KMS-11 (cell line): ENCODE results near the gene KMT2C.

ENCODE experiments used
- H2AFZ ChIP-seq: fragments of 200-600 bp; sonication (generic); 2 replicates; pipeline ENCODE4 v1.6.1; 2016; ENCODE audit warnings: antibody characterized with exemption, mixed run types, low read depth
- H3K27ac ChIP-seq: fragments of 200-600 bp; sonication (generic); 2 replicates; pipeline ENCODE4 v1.6.1; 2016; ENCODE audit warnings: mild to moderate bottlenecking, mixed run types
- H3K27me3 ChIP-seq: fragments of 200-600 bp; sonication (generic); 2 replicates; pipeline ENCODE4 v1.6.1; 2017; ENCODE audit warnings: mild to moderate bottlenecking, low read depth, mixed run types, moderate library complexity; ENCODE audit not compliant: insufficient read depth
- H3K36me3 ChIP-seq: fragments of 200-600 bp; sonication (generic); 2 replicates; pipeline ENCODE4 v1.6.1; 2017; ENCODE audit warnings: mild to moderate bottlenecking, mixed run types; ENCODE audit not compliant: insufficient read depth
- H3K4me1 ChIP-seq: fragments of 200-600 bp; sonication (generic); 2 replicates; pipeline ENCODE4 v1.6.1; 2016; ENCODE audit warnings: mild to moderate bottlenecking, low read depth, mixed run types; ENCODE audit not compliant: poor library complexity, severe bottlenecking
- H3K4me2 ChIP-seq: fragments of 200-600 bp; sonication (generic); 2 replicates; pipeline ENCODE4 v1.7.0; 2016; ENCODE audit warnings: mild to moderate bottlenecking, mixed run types
- H3K4me3 ChIP-seq: fragments of 200-600 bp; sonication (generic); IDR thresholded peaks from 2 replicates; pipeline ENCODE4 v1.6.1; 2017; ENCODE audit warnings: low read depth, low read length, mixed read lengths; ENCODE audit not compliant: insufficient read depth
- H3K79me2 ChIP-seq: fragments of 200-600 bp; sonication (generic); 2 replicates; pipeline ENCODE4 v1.6.1; 2016; ENCODE audit warnings: low read depth, mixed run types; ENCODE audit not compliant: insufficient read depth
- H3K9ac ChIP-seq: fragments of 200-600 bp; sonication (generic); 2 replicates; pipeline ENCODE4 v1.6.1; 2016; ENCODE audit warnings: mild to moderate bottlenecking, mixed run types
- H4K20me1 ChIP-seq: fragments of 200-600 bp; sonication (generic); 2 replicates; pipeline ENCODE4 v1.6.1; 2016; ENCODE audit warnings: mild to moderate bottlenecking, mixed run types; ENCODE audit not compliant: insufficient read depth
- TF ChIP-seq, protein P1 (sequence below): fragments of 200-600 bp; sonication (generic); conservative IDR thresholded peaks from 2 replicates; pipeline ENCODE4 v1.6.1; 2017; ENCODE audit warnings: low read depth, mild to moderate bottlenecking, antibody characterized with exemption, low read length, moderate library complexity, mixed read lengths

Gene KMT2C

DNA sequence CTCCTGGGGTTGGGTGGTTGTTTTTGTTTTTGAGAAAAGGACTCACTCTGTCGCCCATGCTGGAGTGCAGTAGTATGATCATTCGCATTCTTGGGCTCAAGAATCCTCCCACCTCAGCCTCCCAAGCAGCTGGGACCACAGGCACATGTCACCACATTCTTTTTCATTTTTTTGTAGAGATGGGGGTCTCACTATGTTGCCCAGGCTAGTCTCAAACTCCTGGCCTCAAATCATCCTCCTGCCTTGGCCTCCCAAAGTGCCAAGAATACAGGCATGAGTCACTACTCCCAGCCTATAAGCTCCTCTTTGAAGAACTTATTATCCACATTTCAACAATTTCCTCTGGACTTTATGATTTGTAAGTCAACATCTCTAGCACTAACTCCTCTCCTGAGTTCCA, 102.7 kb downstream of the KMT2C start:
- H3K27ac ChIP-seq, result no peak overlapping the region
- no peaks in the 10 kb centered on the region for H3K36me3 ChIP-seq
- no peaks in the 10 kb centered on the region for H3K27me3 ChIP-seq
- no peak overlapping the region for H3K4me2 ChIP-seq
- no peak overlapping the region for H3K9ac ChIP-seq
- no peak overlapping the region for H3K4me3 ChIP-seq
- TF ChIP-seq, protein P1, sequence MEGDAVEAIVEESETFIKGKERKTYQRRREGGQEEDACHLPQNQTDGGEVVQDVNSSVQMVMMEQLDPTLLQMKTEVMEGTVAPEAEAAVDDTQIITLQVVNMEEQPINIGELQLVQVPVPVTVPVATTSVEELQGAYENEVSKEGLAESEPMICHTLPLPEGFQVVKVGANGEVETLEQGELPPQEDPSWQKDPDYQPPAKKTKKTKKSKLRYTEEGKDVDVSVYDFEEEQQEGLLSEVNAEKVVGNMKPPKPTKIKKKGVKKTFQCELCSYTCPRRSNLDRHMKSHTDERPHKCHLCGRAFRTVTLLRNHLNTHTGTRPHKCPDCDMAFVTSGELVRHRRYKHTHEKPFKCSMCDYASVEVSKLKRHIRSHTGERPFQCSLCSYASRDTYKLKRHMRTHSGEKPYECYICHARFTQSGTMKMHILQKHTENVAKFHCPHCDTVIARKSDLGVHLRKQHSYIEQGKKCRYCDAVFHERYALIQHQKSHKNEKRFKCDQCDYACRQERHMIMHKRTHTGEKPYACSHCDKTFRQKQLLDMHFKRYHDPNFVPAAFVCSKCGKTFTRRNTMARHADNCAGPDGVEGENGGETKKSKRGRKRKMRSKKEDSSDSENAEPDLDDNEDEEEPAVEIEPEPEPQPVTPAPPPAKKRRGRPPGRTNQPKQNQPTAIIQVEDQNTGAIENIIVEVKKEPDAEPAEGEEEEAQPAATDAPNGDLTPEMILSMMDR, result no peak
- peaks cover 34% of the 10 kb centered on the region for H3K4me1 ChIP-seq
- H3K79me2 ChIP-seq, result peaks cover 65% of the 10 kb centered on the region
- 0 out of 2 replicates have a peak, but pooled peaks cover 16% of the 10 kb centered on the region for H4K20me1 ChIP-seq
- H2AFZ ChIP-seq, result no peak overlapping the region

DNA sequence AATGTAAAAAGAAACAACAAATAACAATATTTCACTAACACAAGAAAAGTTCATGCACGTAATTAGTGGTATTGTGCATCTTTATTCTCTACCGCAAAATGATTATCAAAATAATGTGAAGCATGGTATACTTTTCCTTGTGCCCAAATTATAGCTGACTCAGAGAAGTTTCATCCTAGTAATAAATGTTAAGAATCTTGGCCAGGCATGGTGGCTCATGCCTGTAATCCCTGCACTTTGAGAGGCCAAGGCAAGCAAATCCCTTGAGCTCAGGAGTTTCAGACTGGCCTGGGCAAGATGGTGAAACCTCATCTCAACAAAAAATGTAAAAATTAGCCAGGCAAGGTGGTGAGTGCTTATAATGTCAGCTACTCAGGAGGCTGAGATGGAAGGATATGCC, 105.0 kb downstream of the KMT2C start:
- H3K36me3 ChIP-seq, result no peaks in the 10 kb centered on the region
- H3K4me3 ChIP-seq, result no peak overlapping the region
- peaks cover 45% of the 10 kb centered on the region for H3K79me2 ChIP-seq
- no peak overlapping the region for H3K4me2 ChIP-seq
- no peak overlapping the region for H3K9ac ChIP-seq
- H3K4me1 ChIP-seq, result peaks cover 11% of the 10 kb centered on the region
- H3K27ac ChIP-seq, result no peak overlapping the region
- H2AFZ ChIP-seq, result no peak overlapping the region
- H4K20me1 ChIP-seq, result 0 out of 2 replicates have a peak, but pooled peaks cover 5% of the 10 kb centered on the region
- H3K27me3 ChIP-seq, result no peaks in the 10 kb centered on the region
- TF ChIP-seq, protein P1, result no peak

DNA sequence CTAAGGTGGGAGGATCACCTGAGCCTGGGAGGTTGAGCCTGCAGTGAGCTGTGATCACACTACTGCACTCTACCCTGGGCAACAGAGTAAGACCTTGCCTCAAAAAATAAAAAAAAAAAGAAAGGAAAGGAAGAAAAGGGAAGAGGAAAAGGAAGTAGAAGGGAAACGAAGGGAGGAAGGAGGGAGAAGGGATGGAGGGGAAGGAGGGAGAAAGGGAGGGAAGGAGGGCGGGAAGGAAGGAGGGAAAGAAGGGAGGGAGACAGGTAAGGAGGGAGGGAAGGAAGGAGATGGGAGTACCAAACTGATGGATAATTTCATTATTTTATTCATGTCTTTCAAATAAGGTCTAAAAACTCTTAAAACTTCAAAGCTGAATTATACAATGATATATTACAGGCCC, 106.3 kb downstream of the KMT2C start:
- H3K79me2 ChIP-seq, result peaks cover 32% of the 10 kb centered on the region

DNA sequence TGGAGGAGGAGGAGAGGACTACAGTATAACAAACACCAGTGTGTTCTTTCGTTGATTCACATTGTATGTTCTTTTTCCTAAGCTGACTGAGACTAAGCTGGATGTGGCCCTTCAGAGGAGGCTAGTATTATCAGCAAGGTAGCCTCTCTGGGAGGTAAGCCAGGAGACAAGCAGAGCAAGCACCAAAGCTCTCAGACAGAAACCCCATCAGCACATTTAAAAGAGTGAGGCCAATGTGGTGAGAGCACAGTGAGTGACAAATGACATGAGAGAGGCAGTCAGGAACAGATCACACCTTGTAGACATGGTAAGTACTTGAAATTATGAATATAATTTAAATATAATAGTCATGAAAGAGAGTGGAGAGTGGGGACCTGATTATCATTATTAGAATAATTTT, 107.6 kb downstream of the KMT2C start:
- TF ChIP-seq, protein P1, result no peak

More for the DNA sequence above, 106.3 kb downstream of the KMT2C start:
- H3K4me1 ChIP-seq, result peaks cover 4% of the 10 kb centered on the region
- H3K27ac ChIP-seq, result no peak overlapping the region
- no peaks in the 10 kb centered on the region for H3K27me3 ChIP-seq
- H3K4me3 ChIP-seq, result no peak overlapping the region
- TF ChIP-seq, protein P1, result no peak
- no peaks in the 10 kb centered on the region for H4K20me1 ChIP-seq
- no peak overlapping the region for H3K4me2 ChIP-seq
- H3K36me3 ChIP-seq, result no peaks in the 10 kb centered on the region
- no peak overlapping the region for H2AFZ ChIP-seq
- no peak overlapping the region for H3K9ac ChIP-seq

DNA sequence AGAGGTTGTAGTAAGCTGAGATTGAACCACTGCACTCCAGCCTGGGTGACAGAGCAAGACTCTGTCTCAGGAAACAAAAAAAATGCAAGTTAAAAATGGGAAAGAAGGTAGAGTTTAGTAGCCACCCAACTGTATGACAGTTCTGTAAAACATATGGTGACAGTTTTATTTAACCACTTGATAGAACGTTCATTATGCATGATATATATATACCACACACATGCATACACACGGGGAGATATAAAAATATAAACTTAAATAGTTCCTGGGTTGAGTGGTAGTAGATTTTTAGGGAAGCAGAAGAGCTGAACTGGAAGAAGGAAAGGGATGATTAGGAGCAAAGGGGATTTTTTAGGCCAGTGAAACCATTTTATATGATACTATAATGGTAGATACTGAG, 120.0 kb downstream of the KMT2C start:
- Histone ChIP-seq H3K4me3 (no peak overlapping the region), H4K20me1 (peaks cover 14% of the 10 kb centered on the region), H2AFZ (no peak overlapping the region), H3K79me2 (peaks cover 34% of the 10 kb centered on the region), H3K36me3 (no peaks in the 10 kb centered on the region), H3K27ac (no peak overlapping the region), H3K27me3 (no peaks in the 10 kb centered on the region), H3K4me1 (peaks cover 54% of the 10 kb centered on the region), H3K4me2 (no peak overlapping the region), H3K9ac (no peak overlapping the region)
- TF ChIP-seq, protein P1, result no peak

More for the DNA sequence above, 107.6 kb downstream of the KMT2C start:
- Histone ChIP-seq H3K4me2 (no peak overlapping the region), H3K27me3 (no peaks in the 10 kb centered on the region), H3K36me3 (no peaks in the 10 kb centered on the region), H3K4me3 (no peak overlapping the region), H3K79me2 (peaks cover 20% of the 10 kb centered on the region), H3K4me1 (no peaks in the 10 kb centered on the region), H2AFZ (no peak overlapping the region), H3K9ac (no peak overlapping the region), H4K20me1 (no peaks in the 10 kb centered on the region), H3K27ac (no peak overlapping the region)
